Measurements from ENCODE around the gene AARS1.
"Not testable (repeated sequence)": the region's sequence is repeated elsewhere in the genome, so short reads cannot be mapped to it uniquely, and the experiment has no call there.

AARS1 gene

GRCh38 chr16:70223971-70224513, 65.3 kb downstream of the AARS1 start:
- H3K4me1 ChIP-seq (ENCODE audit: control insufficient read depth, insufficient read depth, low read length, unreplicated experiment); H3K27ac ChIP-seq (ENCODE audit: low read depth, low read length); H3K4me3 ChIP-seq (ENCODE audit: low read depth, low read length); H3K27me3 ChIP-seq (ENCODE audit: insufficient read depth, low read length); H2AFZ ChIP-seq (ENCODE audit: low read length, unreplicated experiment); H3K79me2 ChIP-seq (ENCODE audit: control insufficient read depth, insufficient read depth, low read length, unreplicated experiment); H3K36me3 ChIP-seq (ENCODE audit: insufficient read depth, low read length): not testable (repeated sequence)

- H3K27ac ChIP-seq (ENCODE audit: low read depth, low read length); H2AFZ ChIP-seq (ENCODE audit: low read length, unreplicated experiment); H3K27me3 ChIP-seq (ENCODE audit: insufficient read depth, low read length); H3K36me3 ChIP-seq (ENCODE audit: insufficient read depth, low read length); H3K4me3 ChIP-seq (ENCODE audit: low read depth, low read length); H3K79me2 ChIP-seq (ENCODE audit: control insufficient read depth, insufficient read depth, low read length, unreplicated experiment); H3K4me1 ChIP-seq (ENCODE audit: control insufficient read depth, insufficient read depth, low read length, unreplicated experiment): not testable (repeated sequence)
These were observed 66.1 kb downstream of the AARS1 start for GRCh38 chr16:70223216-70223615.

- not testable (repeated sequence) for H3K4me3 ChIP-seq (ENCODE audit: low read depth, low read length); H2AFZ ChIP-seq (ENCODE audit: low read length, unreplicated experiment); H3K27me3 ChIP-seq (ENCODE audit: insufficient read depth, low read length); H3K36me3 ChIP-seq (ENCODE audit: insufficient read depth, low read length); H3K4me1 ChIP-seq (ENCODE audit: control insufficient read depth, insufficient read depth, low read length, unreplicated experiment); H3K27ac ChIP-seq (ENCODE audit: low read depth, low read length); H3K79me2 ChIP-seq (ENCODE audit: control insufficient read depth, insufficient read depth, low read length, unreplicated experiment)
These were observed 66.7 kb downstream of the AARS1 start for GRCh38 chr16:70222574-70222973.

- H3K27me3 ChIP-seq (ENCODE audit: insufficient read depth, low read length); H3K4me1 ChIP-seq (ENCODE audit: control insufficient read depth, insufficient read depth, low read length, unreplicated experiment); H3K79me2 ChIP-seq (ENCODE audit: control insufficient read depth, insufficient read depth, low read length, unreplicated experiment); H3K4me3 ChIP-seq (ENCODE audit: low read depth, low read length); H3K27ac ChIP-seq (ENCODE audit: low read depth, low read length); H2AFZ ChIP-seq (ENCODE audit: low read length, unreplicated experiment); H3K36me3 ChIP-seq (ENCODE audit: insufficient read depth, low read length): not testable (repeated sequence)
These were observed 70.7 kb downstream of the AARS1 start for GRCh38 chr16:70218586-70218985.

GRCh38 chr16:70206382-70206781, 82.9 kb downstream of the AARS1 start:
- H3K27me3 ChIP-seq (ENCODE audit: insufficient read depth, low read length); H3K27ac ChIP-seq (ENCODE audit: low read depth, low read length); H3K79me2 ChIP-seq (ENCODE audit: control insufficient read depth, insufficient read depth, low read length, unreplicated experiment); H3K36me3 ChIP-seq (ENCODE audit: insufficient read depth, low read length); H3K4me3 ChIP-seq (ENCODE audit: low read depth, low read length); H3K4me1 ChIP-seq (ENCODE audit: control insufficient read depth, insufficient read depth, low read length, unreplicated experiment); H2AFZ ChIP-seq (ENCODE audit: low read length, unreplicated experiment): not testable (repeated sequence)

GRCh38 chr16:70204668-70205405, 84.5 kb downstream of the AARS1 start:
- not testable (repeated sequence) for H3K27ac ChIP-seq (ENCODE audit: low read depth, low read length); H3K36me3 ChIP-seq (ENCODE audit: insufficient read depth, low read length); H3K4me3 ChIP-seq (ENCODE audit: low read depth, low read length); H3K4me1 ChIP-seq (ENCODE audit: control insufficient read depth, insufficient read depth, low read length, unreplicated experiment); H3K27me3 ChIP-seq (ENCODE audit: insufficient read depth, low read length); H3K79me2 ChIP-seq (ENCODE audit: control insufficient read depth, insufficient read depth, low read length, unreplicated experiment); H2AFZ ChIP-seq (ENCODE audit: low read length, unreplicated experiment)

GRCh38 chr16:70204010-70204409, 85.3 kb downstream of the AARS1 start:
- not testable (repeated sequence) for H3K27ac ChIP-seq (ENCODE audit: low read depth, low read length); H3K4me1 ChIP-seq (ENCODE audit: control insufficient read depth, insufficient read depth, low read length, unreplicated experiment); H3K4me3 ChIP-seq (ENCODE audit: low read depth, low read length); H2AFZ ChIP-seq (ENCODE audit: low read length, unreplicated experiment); H3K27me3 ChIP-seq (ENCODE audit: insufficient read depth, low read length); H3K36me3 ChIP-seq (ENCODE audit: insufficient read depth, low read length); H3K79me2 ChIP-seq (ENCODE audit: control insufficient read depth, insufficient read depth, low read length, unreplicated experiment)

- H3K4me1 ChIP-seq (ENCODE audit: control insufficient read depth, insufficient read depth, low read length, unreplicated experiment); H3K79me2 ChIP-seq (ENCODE audit: control insufficient read depth, insufficient read depth, low read length, unreplicated experiment); H3K27ac ChIP-seq (ENCODE audit: low read depth, low read length); H2AFZ ChIP-seq (ENCODE audit: low read length, unreplicated experiment); H3K4me3 ChIP-seq (ENCODE audit: low read depth, low read length); H3K27me3 ChIP-seq (ENCODE audit: insufficient read depth, low read length); H3K36me3 ChIP-seq (ENCODE audit: insufficient read depth, low read length): not testable (repeated sequence)
These were observed 85.8 kb downstream of the AARS1 start for GRCh38 chr16:70203508-70203907.
